ENCODE data around the gene PTPN2. TPM values are rescaled to one million over a fixed set of nuclear protein-coding genes. Genes with fewer than 3 reads are reported as not detected.
A peak's percentile ranks its signal among the peaks of the same experiment; 100 is the strongest.

Gene PTPN2
- total and polyA plus RNA-seq, 9 of the 15 experiments (the other 6 are each of a cell fraction or from before 2014, with no cell fraction given), result 36.6 to 66.4 (median 43.8) TPM

DNA sequence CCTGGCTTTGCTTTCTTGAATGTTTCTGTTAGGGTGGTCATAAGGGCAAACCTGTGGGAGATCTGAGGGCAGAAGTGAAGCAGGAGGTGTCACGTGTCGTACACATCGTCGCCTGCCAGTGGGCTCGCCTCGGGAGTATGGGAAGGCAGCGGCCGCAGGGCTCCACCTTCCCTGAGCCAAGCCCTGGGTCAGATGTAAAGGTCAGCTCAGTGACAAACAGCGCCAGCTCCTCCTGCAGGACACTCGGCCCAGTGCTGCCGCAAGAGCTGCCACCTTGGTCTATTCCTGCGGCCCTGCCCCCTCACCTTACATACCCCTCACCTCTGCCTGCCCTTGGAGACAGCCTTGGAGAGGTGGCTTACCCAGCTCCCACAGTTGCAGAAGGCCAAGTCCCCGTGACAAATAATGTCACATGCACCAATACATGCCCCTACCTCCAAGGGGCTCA lies 117.0 kb downstream of the PTPN2 start (continued):
- TF ChIP-seq USF2 (CRISPR knock-in tag; IDR thresholded peaks at IDR 0.05) (peak; percentile 59), TOE1 (IDR thresholded peaks at IDR 0.05; ENCODE audit: borderline replicate concordance) (peak; percentile 51; the same call in 1 of the 2 replicates), TOE1 (CRISPR knock-in tag; IDR thresholded peaks at IDR 0.05; ENCODE audit: borderline replicate concordance, low read depth) (no peak), MBD2 (IDR thresholded peaks at IDR 0.05; ENCODE audit: borderline replicate concordance, low read depth) (no peak), XRCC3 (IDR thresholded peaks at IDR 0.05) (no peak), ZEB2 (IDR thresholded peaks at IDR 0.05) (0 out of 2 replicates have a peak, but pooled peaks have one; percentile 17), ETV5 (CRISPR knock-in tag; IDR thresholded peaks at IDR 0.05; ENCODE audit: low read depth) (no peak), JUND (IDR thresholded peaks at IDR 0.05; ENCODE audit: borderline replicate concordance, low read depth, low read length) (no peak), JUND (tag; IDR thresholded peaks at IDR 0.05; ENCODE audit: borderline replicate concordance, low read depth, low read length) (peak; percentile 14; the same call in 1 of the 3 replicates), ZNF24 (IDR thresholded peaks at IDR 0.05) (no peak), RCOR1 (IDR thresholded peaks at IDR 0.05; ENCODE audit: borderline replicate concordance in 1 of 2, low read depth in 2 of 2, low read length in 2 of 2) (0 out of 4 replicates have a peak, but pooled peaks of 1 of the 2 experiments have one; percentile 34), BHLHE40 (IDR thresholded peaks at IDR 0.05; ENCODE audit: low read length) (peak; percentile 80)
- TF ChIP-seq, protein P1, sequence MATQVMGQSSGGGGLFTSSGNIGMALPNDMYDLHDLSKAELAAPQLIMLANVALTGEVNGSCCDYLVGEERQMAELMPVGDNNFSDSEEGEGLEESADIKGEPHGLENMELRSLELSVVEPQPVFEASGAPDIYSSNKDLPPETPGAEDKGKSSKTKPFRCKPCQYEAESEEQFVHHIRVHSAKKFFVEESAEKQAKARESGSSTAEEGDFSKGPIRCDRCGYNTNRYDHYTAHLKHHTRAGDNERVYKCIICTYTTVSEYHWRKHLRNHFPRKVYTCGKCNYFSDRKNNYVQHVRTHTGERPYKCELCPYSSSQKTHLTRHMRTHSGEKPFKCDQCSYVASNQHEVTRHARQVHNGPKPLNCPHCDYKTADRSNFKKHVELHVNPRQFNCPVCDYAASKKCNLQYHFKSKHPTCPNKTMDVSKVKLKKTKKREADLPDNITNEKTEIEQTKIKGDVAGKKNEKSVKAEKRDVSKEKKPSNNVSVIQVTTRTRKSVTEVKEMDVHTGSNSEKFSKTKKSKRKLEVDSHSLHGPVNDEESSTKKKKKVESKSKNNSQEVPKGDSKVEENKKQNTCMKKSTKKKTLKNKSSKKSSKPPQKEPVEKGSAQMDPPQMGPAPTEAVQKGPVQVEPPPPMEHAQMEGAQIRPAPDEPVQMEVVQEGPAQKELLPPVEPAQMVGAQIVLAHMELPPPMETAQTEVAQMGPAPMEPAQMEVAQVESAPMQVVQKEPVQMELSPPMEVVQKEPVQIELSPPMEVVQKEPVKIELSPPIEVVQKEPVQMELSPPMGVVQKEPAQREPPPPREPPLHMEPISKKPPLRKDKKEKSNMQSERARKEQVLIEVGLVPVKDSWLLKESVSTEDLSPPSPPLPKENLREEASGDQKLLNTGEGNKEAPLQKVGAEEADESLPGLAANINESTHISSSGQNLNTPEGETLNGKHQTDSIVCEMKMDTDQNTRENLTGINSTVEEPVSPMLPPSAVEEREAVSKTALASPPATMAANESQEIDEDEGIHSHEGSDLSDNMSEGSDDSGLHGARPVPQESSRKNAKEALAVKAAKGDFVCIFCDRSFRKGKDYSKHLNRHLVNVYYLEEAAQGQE (IDR thresholded peaks at IDR 0.05; ENCODE audit: borderline replicate concordance), result peak; percentile 64; the same call in 1 of the 2 replicates
- TF ChIP-seq, protein P1 (CRISPR knock-in tag; IDR thresholded peaks at IDR 0.05; ENCODE audit: low read depth), result no peak
- TF ChIP-seq, protein P2, sequence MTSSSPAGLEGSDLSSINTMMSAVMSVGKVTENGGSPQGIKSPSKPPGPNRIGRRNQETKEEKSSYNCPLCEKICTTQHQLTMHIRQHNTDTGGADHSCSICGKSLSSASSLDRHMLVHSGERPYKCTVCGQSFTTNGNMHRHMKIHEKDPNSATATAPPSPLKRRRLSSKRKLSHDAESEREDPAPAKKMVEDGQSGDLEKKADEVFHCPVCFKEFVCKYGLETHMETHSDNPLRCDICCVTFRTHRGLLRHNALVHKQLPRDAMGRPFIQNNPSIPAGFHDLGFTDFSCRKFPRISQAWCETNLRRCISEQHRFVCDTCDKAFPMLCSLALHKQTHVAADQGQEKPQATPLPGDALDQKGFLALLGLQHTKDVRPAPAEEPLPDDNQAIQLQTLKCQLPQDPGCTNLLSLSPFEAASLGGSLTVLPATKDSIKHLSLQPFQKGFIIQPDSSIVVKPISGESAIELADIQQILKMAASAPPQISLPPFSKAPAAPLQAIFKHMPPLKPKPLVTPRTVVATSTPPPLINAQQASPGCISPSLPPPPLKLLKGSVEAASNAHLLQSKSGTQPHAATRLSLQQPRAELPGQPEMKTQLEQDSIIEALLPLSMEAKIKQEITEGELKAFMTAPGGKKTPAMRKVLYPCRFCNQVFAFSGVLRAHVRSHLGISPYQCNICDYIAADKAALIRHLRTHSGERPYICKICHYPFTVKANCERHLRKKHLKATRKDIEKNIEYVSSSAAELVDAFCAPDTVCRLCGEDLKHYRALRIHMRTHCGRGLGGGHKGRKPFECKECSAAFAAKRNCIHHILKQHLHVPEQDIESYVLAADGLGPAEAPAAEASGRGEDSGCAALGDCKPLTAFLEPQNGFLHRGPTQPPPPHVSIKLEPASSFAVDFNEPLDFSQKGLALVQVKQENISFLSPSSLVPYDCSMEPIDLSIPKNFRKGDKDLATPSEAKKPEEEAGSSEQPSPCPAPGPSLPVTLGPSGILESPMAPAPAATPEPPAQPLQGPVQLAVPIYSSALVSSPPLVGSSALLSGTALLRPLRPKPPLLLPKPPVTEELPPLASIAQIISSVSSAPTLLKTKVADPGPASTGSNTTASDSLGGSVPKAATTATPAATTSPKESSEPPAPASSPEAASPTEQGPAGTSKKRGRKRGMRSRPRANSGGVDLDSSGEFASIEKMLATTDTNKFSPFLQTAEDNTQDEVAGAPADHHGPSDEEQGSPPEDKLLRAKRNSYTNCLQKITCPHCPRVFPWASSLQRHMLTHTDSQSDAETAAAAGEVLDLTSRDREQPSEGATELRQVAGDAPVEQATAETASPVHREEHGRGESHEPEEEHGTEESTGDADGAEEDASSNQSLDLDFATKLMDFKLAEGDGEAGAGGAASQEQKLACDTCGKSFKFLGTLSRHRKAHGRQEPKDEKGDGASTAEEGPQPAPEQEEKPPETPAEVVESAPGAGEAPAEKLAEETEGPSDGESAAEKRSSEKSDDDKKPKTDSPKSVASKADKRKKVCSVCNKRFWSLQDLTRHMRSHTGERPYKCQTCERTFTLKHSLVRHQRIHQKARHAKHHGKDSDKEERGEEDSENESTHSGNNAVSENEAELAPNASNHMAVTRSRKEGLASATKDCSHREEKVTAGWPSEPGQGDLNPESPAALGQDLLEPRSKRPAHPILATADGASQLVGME (CRISPR knock-in tag; IDR thresholded peaks at IDR 0.05), result no peak

Data from K562 (cell line).